SU-DHL-6 (cell line): Measurements from ENCODE around the gene PRXL2A.
"Not testable (repeated sequence)": the region's sequence is repeated elsewhere in the genome, so short reads cannot be mapped to it uniquely, and the experiment has no call there.

Experiments used
- H2AFZ ChIP-seq: fragments of 200-600 bp; sonication (generic); 2 replicates; pipeline ENCODE4 v1.6.1; 2014; ENCODE audit warnings: low read depth, mild to moderate bottlenecking, moderate library complexity, mixed read lengths, antibody characterized with exemption, low read length; ENCODE audit not compliant: severe bottlenecking
- H3F3A ChIP-seq: fragments of 200-600 bp; shearing (Covaris generic); 2 replicates; pipeline ENCODE4 v1.6.0; 2016; ENCODE audit warnings: antibody characterized with exemption, mild to moderate bottlenecking; ENCODE audit not compliant: insufficient read depth
- H3K27ac ChIP-seq: fragments of 200-600 bp; sonication (generic); 2 replicates; pipeline ENCODE4 v1.5.1; 2016; ENCODE audit warnings: low read depth, mild to moderate bottlenecking, low read length, moderate library complexity, mixed read lengths
- H3K27me3 ChIP-seq: fragments of 200-600 bp; sonication (generic), shearing (Covaris generic); 2 replicates; pipeline ENCODE4 v1.6.0; 2014; ENCODE audit warnings: mild to moderate bottlenecking, low read length
- H3K36me3 ChIP-seq: fragments of 200-600 bp; sonication (generic); 2 replicates; pipeline ENCODE4 v1.6.1; 2014; ENCODE audit warnings: mild to moderate bottlenecking, low read length, mixed read lengths
- H3K4me2 ChIP-seq: fragments of 300-600, 200-600 bp; shearing (Covaris generic), sonication (generic); 2 replicates; pipeline ENCODE4 v1.6.0; 2014; ENCODE audit warnings: low read length, low read depth, mild to moderate bottlenecking; ENCODE audit not compliant: poor library complexity, severe bottlenecking
- H3K4me3 ChIP-seq: fragments of 200-600 bp; sonication (generic); 2 replicates; pipeline ENCODE4 v1.5.1; 2014; ENCODE audit warnings: antibody characterized with exemption, low read length, mild to moderate bottlenecking, mixed read lengths; ENCODE audit not compliant: insufficient read depth, poor library complexity, severe bottlenecking
- H3K79me2 ChIP-seq: fragments of 200-600 bp; sonication (generic); 2 replicates; pipeline ENCODE4 v1.6.1; 2014; ENCODE audit warnings: mild to moderate bottlenecking, low read length, moderate library complexity; ENCODE audit not compliant: insufficient read depth
- H3K9ac ChIP-seq: fragments of 200-600 bp; sonication (generic); 2 replicates; pipeline ENCODE4 v1.7.0; 2014; ENCODE audit warnings: mild to moderate bottlenecking, low read length
- H3K9me2 ChIP-seq: fragments of 200-600 bp; sonication (generic); replicated peaks from 2 replicates; pipeline ENCODE4 v1.6.1; 2014; ENCODE audit warnings: low read length; ENCODE audit not compliant: insufficient read depth
- H3K9me3 ChIP-seq: fragments of 200-600 bp; sonication (generic); 2 replicates; pipeline ENCODE4 v1.6.1; 2014; ENCODE audit warnings: low read length, mixed read lengths; ENCODE audit not compliant: insufficient read depth
- H4K20me1 ChIP-seq: fragments of 200-600 bp; sonication (generic); 2 replicates; pipeline ENCODE4 v1.6.1; 2014; ENCODE audit warnings: low read depth, mild to moderate bottlenecking, antibody characterized with exemption, low read length, moderate library complexity, mixed read lengths
- CTCF ChIP-seq: fragments of 200-600 bp; sonication (generic); IDR thresholded peaks from one replicate; pipeline ENCODE4 v1.5.1; 2017; ENCODE audit warnings: antibody characterized with exemption, mild to moderate bottlenecking, low read length, moderate library complexity; ENCODE audit not compliant: insufficient read depth, poor library complexity, severe bottlenecking
- EZH2phosphoT487 ChIP-seq: fragments of 200-600 bp; sonication (generic), shearing (Covaris generic); conservative IDR thresholded peaks from 2 replicates; pipeline ENCODE4 v1.6.1; 2018; ENCODE audit warnings: mild to moderate bottlenecking, antibody characterized with exemption, low read length, moderate library complexity, mixed read lengths

PRXL2A gene

DNA sequence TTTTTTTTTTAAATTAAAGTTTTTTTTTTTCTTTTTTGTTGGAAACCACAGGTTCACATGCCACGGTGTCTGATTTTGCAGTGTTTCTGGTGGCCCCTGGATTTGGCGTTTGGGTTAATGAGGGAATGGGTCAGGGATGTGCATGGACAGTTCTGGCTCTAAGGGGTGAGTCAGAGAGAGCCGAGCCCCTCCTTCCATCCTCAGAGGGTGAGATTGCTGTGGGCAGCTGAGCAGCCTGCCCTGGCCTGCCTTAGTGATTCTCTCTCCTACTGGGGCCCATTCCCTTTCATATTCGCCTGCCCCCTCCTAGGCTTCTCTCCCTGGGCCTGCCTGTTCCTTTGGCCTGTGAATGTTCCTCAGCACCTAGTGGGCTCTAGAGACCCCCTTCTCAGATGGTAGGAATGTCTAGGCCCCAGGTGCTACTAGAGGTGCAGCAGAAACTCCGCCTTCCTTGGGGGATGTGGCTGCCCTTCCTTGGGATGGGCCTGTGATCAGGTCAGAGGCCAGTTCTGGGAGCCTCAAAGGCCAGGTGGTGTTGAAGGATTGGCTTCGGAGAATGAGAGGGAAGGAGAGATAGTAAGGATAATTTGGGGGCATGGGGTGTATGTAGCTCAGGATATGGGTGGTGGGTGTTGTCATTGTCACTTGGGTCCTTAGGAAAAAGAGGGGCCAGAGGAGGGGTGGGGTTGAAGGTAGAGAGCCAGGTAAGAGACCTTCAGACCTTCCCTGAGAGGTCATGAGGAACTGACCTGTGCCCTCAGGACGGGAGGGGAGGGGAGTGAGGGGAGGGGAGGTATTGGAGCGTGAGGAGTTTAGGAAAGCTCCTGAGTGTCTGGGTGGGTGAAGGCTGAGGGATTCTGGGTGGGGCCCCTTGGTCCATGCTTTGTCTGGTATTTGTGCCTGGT lies 65.6 kb downstream of the PRXL2A start:
- TF ChIP-seq CTCF, result no peak
- no peak for TF ChIP-seq EZH2phosphoT487
- H3K9me2 ChIP-seq, result no peaks in the 10 kb centered on the region
- H3K36me3 ChIP-seq, result no peaks in the 10 kb centered on the region
- no peaks in the 10 kb centered on the region for H3K27me3 ChIP-seq
- no peaks in the 10 kb centered on the region for H3K79me2 ChIP-seq
- no peaks in the 10 kb centered on the region for H3K9me3 ChIP-seq
- H3K4me3 ChIP-seq, result no peak overlapping the region
- H2AFZ ChIP-seq, result no peak overlapping the region
- H3K27ac ChIP-seq, result no peak overlapping the region
- no peaks in the 10 kb centered on the region for H3F3A ChIP-seq
- H4K20me1 ChIP-seq, result no peaks in the 10 kb centered on the region
- no peak overlapping the region for H3K9ac ChIP-seq
- no peak overlapping the region for H3K4me2 ChIP-seq

- H4K20me1 ChIP-seq, result no peaks in the 10 kb centered on the region
- no peak overlapping the region for H2AFZ ChIP-seq
- no peak overlapping the region for H3K9ac ChIP-seq
- H3K79me2 ChIP-seq, result no peaks in the 10 kb centered on the region
- no peaks in the 10 kb centered on the region for H3K9me2 ChIP-seq
- H3K9me3 ChIP-seq, result no peaks in the 10 kb centered on the region
- TF ChIP-seq EZH2phosphoT487, result no peak
- no peak for TF ChIP-seq CTCF
- H3K4me3 ChIP-seq, result no peak overlapping the region
- H3K4me2 ChIP-seq, result no peak overlapping the region
- no peak overlapping the region for H3K27ac ChIP-seq
- H3K27me3 ChIP-seq, result no peaks in the 10 kb centered on the region
- H3K36me3 ChIP-seq, result no peaks in the 10 kb centered on the region
- H3F3A ChIP-seq, result no peaks in the 10 kb centered on the region
These were observed 66.2 kb downstream of the PRXL2A start for GRCh38 chr10:80474597-80474910.

- no peak overlapping the region for H3K27ac ChIP-seq
- no peaks in the 10 kb centered on the region for H3K36me3 ChIP-seq
- H3K27me3 ChIP-seq, result no peaks in the 10 kb centered on the region
- H4K20me1 ChIP-seq, result no peaks in the 10 kb centered on the region
- no peak overlapping the region for H3K4me3 ChIP-seq
- no peaks in the 10 kb centered on the region for H3K79me2 ChIP-seq
- H3K4me2 ChIP-seq, result no peak overlapping the region
- H2AFZ ChIP-seq, result no peak overlapping the region
- H3F3A ChIP-seq, result no peaks in the 10 kb centered on the region
- no peak for TF ChIP-seq CTCF
- no peaks in the 10 kb centered on the region for H3K9me3 ChIP-seq
- H3K9me2 ChIP-seq, result no peaks in the 10 kb centered on the region
- no peak overlapping the region for H3K9ac ChIP-seq
These were observed 66.6 kb downstream of the PRXL2A start for GRCh38 chr10:80474941-80475340.

- H3F3A ChIP-seq, H3K4me3 ChIP-seq, H3K36me3 ChIP-seq, H3K27ac ChIP-seq, H3K9me2 ChIP-seq, H3K27me3 ChIP-seq, H4K20me1 ChIP-seq, H3K79me2 ChIP-seq, H2AFZ ChIP-seq, H3K4me2 ChIP-seq, H3K9me3 ChIP-seq, H3K9ac ChIP-seq: not testable (repeated sequence)
These were observed 67.3 kb downstream of the PRXL2A start for GRCh38 chr10:80475641-80476040.
